Stimulated activated CD4-positive, alpha-beta T cell treated with anti-CD3 and anti-CD28 coated beads, Interleukin-1b, Interleukin-23, amount 100 ng/mL, for 24 hours (primary cell): ENCODE results near the gene HSD17B11.
"Not testable (repeated sequence)": the region's sequence is repeated elsewhere in the genome, so short reads cannot be mapped to it uniquely, and the experiment has no call there.

ENCODE experiments used
- DNase-seq, 4 experiments: peaks; one replicate each; pipeline ENCODE4 v3.0.0-alpha.2; 2020; ENCODE audit warnings: low read depth in 4 of 4, low spot score in 1 of 4

The HSD17B11 gene, protein sequence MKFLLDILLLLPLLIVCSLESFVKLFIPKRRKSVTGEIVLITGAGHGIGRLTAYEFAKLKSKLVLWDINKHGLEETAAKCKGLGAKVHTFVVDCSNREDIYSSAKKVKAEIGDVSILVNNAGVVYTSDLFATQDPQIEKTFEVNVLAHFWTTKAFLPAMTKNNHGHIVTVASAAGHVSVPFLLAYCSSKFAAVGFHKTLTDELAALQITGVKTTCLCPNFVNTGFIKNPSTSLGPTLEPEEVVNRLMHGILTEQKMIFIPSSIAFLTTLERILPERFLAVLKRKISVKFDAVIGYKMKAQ

DNA sequence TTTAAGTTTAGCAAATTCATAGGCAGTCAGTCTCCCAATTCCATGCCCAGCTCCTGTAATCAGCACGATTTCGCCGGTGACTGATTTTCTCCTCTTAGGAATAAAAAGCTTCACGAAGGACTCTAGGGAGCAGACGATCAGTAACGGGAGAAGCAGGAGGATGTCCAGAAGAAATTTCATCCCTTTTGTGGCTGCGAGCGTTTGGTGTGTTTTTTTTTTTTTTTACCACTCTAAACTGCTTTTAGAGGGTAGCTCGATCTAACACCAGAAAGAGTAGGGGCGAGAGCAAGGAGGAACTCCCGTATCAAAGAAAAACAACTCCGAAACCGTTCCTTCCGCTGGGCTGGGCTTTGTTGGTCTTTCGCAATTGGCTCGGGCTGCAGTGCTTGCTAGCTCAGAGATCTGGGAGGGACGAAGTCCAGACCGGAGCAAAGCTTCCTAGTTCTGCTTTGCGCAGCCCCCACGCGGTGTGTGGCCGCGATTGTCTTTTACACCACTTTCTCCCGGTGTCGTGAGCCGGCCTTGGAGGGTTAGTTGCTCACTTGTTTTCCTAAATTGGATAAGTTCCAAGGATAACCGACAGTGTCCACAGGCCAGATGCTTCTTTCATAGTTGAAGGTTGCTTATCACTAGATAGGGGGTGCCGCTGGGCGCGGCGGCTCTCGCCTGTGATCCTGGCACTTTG is at the start of gene HSD17B11:
Gene HSD17B11, minus strand, starts transcription at position 298 of the 685 bp plus-strand sequence. Its CDS starts 118 bp downstream, at position 180.
- peak; percentile 41 to 62 (median 54) for DNase-seq

- no peak for DNase-seq
Observed at GRCh38 chr4:87433342-87433741, 42.4 kb upstream of the HSD17B11 start.

GRCh38 chr4:87430038-87430437 is 39.0 kb upstream of the HSD17B11 start:
- DNase-seq, result no peak

DNA sequence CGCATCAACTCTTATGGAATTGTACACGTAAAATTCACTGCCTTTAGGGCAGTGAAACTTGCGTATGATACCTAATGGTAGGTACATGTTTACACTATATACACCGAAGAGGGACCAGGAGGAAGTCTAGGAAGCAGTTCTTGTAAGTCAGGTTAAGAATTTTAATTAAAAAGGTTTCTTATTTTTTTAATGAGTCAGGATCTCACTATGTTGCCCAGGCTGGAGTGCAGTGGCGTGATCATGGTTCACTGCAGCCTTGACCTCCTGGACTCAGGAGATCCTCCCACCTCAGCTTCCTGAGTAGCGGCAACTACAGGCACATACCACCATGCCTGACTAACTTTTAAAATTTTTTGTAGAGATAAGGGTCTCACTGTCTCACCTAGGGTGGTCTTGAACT is 38.0 kb upstream of the HSD17B11 start:
- no peak for DNase-seq

DNA sequence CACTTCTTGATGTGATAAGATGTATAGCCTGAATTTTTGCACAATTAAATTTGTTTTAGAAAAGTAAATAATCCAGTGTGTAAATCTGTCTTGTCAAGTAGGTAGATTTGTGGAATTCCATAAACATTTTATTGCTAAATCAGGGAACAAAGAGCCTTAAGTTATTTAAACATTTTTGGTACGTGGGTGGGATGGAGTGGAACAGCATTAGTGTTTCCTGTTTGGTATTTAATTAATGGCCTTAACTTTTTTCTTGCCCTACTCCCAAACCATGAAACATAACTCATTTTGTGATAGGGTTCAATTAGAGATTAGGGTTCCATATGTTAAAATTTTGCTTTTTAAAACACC is 36.5 kb upstream of the HSD17B11 start:
- no peak for DNase-seq

- DNase-seq, result no peak
Observed at GRCh38 chr4:87426865-87427517, 36.0 kb upstream of the HSD17B11 start.

GRCh38 chr4:87425711-87426110 is 34.7 kb upstream of the HSD17B11 start:
- DNase-seq, result no peak

DNA sequence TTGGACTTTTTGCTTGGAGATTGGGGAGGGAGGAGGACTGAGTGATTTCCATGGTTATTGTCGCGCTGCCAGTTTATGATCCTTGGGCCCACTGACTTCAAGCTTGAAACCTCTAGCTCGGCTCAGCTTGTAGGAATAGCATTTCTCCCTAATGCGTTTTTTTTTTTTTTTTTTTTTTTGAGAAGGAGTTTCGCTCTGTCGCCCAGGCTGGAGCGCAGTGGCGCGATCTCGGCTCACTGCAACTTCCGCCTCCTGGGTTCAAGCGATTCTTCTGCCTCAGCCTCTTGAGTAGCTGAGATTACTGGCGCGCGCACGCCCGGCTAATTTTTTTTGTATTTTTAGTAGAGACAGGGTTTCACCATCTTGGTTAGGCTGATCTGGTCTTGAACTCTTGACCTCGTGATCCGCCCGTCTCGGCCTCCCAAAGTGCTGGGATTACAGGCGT is 33.1 kb upstream of the HSD17B11 start:
- DNase-seq, result not testable (repeated sequence)

GRCh38 chr4:87423317-87424098 is 32.5 kb upstream of the HSD17B11 start:
- DNase-seq, result no peak

DNA sequence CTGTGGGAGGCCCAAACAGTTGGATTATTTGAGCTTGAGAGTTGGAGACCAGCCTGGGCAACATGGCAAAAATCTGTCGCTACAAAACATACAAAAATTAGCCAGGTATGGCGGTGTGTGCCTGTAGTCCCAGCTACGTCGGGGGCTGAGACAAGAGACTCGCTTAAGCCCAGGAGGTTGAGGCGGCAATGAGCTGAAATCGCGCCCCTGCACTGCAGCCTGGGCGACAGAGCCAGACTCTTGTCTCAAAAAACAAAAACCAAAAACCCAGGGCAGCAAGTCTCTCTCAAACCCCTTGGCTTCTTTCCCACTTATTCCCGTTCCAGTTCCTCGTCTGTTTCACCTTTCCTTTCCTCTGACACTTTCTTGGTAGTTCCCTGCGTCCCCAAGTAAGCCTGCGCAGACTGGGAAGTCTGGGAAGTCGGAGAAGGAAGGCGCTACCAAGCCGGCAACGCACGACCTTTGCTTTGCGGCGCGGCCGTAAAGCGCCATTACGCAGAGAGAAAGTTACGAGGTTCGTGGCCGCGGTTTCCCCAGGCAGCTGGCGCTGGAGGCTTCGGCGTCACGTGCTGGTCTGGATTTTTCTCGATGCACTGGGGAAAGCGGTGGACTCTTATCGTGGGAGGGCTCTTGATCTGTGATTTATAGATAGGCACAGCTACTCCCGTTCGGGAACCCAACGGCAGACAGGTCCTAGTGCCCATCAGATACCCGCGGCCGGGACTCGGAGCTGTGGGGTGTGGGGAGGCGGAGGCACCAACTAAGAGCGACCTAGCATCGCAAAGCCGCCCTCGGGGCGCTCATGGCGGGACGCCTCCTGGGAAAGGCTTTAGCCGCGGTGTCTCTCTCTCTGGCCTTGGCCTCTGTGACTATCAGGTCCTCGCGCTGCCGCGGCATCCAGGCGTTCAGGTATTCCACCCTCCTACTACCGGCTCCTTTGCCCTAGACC is 31.4 kb upstream of the HSD17B11 start, which contains the start of gene NUDT9:
Gene NUDT9, plus strand, starts transcription at position 470 of the 949 bp plus-strand sequence. Its CDS starts 333 bp downstream, at position 803.
- DNase-seq, result peak; percentile 62 to 82 (median 74)

GRCh38 chr4:87420276-87420830 is 29.4 kb upstream of the HSD17B11 start:
- no peak for DNase-seq

DNA sequence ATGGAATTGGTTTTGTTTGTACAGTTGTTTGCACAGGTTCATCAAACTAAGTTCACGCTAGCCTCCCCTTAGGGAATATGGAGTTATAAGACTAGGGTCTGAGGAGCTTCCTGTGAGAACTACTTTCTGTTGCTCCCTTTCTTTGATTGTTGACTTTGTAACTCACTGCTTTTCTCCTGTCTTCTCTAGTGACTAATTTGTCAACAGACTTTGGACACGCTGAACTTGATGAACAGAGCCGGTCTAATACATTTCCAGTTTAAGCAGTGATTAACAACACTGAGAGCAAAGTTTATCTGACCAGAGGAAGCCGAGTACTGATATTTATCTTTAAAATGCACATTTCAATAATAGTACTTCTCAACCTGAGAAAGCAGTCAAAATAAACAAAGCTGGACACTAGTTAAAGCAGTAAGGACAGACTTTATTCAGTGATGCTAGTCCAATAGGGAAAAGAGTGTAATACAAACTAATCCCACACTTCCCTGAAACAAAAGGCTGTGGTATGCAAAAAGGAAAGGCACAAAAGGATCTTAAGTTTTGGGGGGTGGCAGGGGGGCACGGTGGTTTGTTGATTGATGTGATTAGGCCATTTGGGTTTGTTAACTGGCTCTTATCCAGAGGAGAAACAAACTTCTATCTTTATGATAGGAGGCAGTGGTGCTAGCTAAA is 28.7 kb upstream of the HSD17B11 start:
- DNase-seq, result no peak

DNA sequence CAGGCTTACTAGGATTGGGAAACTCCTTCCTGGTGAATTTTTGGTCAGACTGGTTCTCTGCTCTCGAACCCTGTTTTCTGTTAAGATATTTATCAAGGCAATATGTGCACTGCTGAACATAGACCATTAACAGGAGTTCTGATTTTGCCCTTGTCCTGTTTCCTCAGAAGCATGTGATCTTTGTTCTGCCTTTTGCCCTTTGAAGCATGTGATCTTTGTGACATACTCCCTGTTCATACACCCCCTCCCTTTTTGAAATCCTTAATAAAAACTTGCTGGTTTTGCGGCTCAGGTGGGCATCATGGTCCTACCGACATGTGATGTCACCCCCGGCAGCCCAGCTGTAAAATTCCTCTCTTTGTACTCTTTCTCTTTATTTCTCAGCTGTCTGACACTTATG is 27.4 kb upstream of the HSD17B11 start:
- DNase-seq, result not testable (repeated sequence)

DNA sequence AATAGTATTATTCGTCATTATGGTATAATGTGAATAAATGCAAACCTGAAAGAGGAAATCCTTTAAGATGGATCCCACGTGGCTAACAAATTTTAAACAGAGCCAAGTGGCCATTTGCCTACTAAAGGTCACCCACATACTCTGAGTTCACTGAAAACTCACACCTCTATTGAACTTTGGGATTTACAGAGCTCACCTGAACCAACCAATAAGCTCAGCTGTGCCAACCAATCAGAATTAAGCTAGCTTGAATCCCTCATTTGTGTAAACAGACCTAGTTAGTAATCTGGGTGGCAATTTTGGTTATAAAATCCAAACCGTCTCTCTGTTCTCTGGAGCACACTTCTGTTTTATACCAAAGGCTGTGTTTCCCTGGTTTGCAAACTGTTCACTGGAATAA is 26.0 kb upstream of the HSD17B11 start:
- no peak for DNase-seq

DNA sequence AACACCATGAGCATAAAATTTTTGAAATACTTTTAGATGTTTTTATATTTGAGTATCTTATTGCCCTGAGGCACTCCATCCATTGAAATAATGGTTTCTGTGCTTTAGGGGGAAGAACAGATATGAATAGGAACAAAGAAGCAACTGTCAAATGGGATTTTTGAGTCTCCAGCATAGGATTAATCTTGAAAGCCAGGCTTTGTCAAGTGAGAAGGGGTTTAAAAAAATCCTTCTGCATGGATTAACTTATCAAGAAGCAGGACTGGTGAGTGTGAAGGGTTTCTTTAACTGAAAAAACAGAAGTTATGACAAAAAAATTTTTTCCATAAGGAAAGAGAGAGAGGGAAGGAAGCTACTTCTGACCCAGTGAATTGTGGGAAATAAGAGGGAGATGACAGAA is 23.8 kb upstream of the HSD17B11 start:
- DNase-seq, result no peak

GRCh38 chr4:87410679-87411078 is 19.7 kb upstream of the HSD17B11 start:
- no peak for DNase-seq

DNA sequence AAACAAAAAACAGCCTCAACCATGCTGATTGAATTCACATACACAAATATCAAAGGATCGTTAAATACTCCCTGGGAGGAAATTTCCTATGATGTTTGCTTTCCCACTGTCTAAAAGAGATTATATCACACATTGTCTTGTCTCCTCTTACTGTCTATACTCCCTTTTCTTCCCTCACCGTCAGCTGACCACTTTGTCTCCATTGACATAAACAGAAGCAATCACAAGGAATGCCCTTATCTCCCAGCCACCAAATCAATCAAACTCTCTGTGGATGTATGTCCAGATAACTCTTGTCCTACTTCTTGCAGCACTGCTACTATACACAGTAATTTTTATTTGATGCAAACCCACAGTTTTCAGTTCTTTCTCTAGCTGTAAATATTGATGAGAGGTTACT is 19.2 kb upstream of the HSD17B11 start:
- no peak for DNase-seq

- no peak for DNase-seq
Observed at GRCh38 chr4:87409420-87409939, 18.5 kb upstream of the HSD17B11 start.

DNA sequence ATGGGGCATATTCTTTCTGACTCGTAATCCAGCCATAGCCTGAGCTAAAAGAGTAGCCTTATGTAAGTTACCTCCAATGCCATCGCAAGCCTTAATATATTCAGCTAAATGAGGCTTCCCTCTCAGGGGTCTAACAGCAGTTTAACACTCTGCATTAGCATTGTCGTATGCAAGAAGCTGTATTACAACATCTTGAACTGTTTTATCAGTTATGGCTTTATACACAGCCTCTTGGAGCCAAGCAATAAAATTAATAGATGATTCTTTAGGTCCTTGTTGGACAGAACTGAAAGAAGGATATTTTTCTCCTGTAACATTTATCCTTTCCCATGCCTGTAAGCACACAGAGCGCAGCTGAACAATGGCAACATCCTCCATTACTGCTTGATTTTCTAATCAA is 15.9 kb upstream of the HSD17B11 start:
- DNase-seq, result not testable (repeated sequence)
